Neural cell (in vitro differentiated cells): Measurements from ENCODE around the gene MRPL37. TPM values are rescaled to one million over a fixed set of nuclear protein-coding genes. Genes with fewer than 3 reads are reported as not detected.

ENCODE experiments used
- H2AFZ ChIP-seq: fragments of 200-600, 300-800 bp; sonication (generic), shearing (Covaris generic); 2 replicates; pipeline ENCODE4 v1.6.0; 2014; ENCODE audit warnings: low read depth, mild to moderate bottlenecking, antibody characterized with exemption, low read length, moderate library complexity
- H3F3A ChIP-seq: fragments of 200-600 bp; shearing (Covaris generic); 2 replicates; pipeline ENCODE4 v1.6.1; 2016; ENCODE audit warnings: mild to moderate bottlenecking, moderate library complexity, mixed read lengths, antibody characterized with exemption, low read length; ENCODE audit not compliant: insufficient read depth, poor library complexity, severe bottlenecking
- H3K27ac ChIP-seq: fragments of 200-600, 300-800 bp; sonication (generic), shearing (Covaris generic); 2 replicates; pipeline ENCODE4 v1.5.1; 2014; ENCODE audit warnings: mild to moderate bottlenecking, low read length, moderate library complexity
- H3K27me3 ChIP-seq: fragments of 300-800, 200-600 bp; sonication (generic), shearing (Covaris generic); 2 replicates; pipeline ENCODE4 v1.6.0; 2014; ENCODE audit warnings: mild to moderate bottlenecking, low read depth, low read length, moderate library complexity; ENCODE audit not compliant: insufficient read depth
- H3K36me3 ChIP-seq: fragments of 300-800, 200-600 bp; sonication (generic), shearing (Covaris generic); 2 replicates; pipeline ENCODE4 v1.5.1; 2014; ENCODE audit warnings: mild to moderate bottlenecking, antibody characterized with exemption, low read length, moderate library complexity; ENCODE audit not compliant: insufficient read depth
- H3K4me2 ChIP-seq: fragments of 300-800, 200-600 bp; sonication (generic), shearing (Covaris generic); 2 replicates; pipeline ENCODE4 v1.6.0; 2014; ENCODE audit warnings: mild to moderate bottlenecking, low read length
- H3K4me3 ChIP-seq: fragments of 300-800, 200-600 bp; sonication (generic), shearing (Covaris generic); 2 replicates; pipeline ENCODE4 v1.5.1; 2014; ENCODE audit warnings: mild to moderate bottlenecking, low read length, moderate library complexity
- H3K79me2 ChIP-seq: fragments of 200-600 bp; shearing (Covaris generic); replicated peaks from 2 replicates; pipeline ENCODE4 v1.6.0; 2014; ENCODE audit warnings: mild to moderate bottlenecking, low read length, moderate library complexity; ENCODE audit not compliant: insufficient read depth
- H3K9ac ChIP-seq: fragments of 300-800, 200-600 bp; sonication (generic), shearing (Covaris generic); 2 replicates; pipeline ENCODE4 v1.6.1; 2016; ENCODE audit warnings: mild to moderate bottlenecking, low read length, mixed read lengths
- H3K9me2 ChIP-seq: fragments of 200-600 bp; shearing (Covaris generic); 2 replicates; pipeline ENCODE4 v1.6.1; 2016; ENCODE audit warnings: mild to moderate bottlenecking, low read length, mixed read lengths; ENCODE audit not compliant: insufficient read depth
- H3K9me3 ChIP-seq: fragments of 200-600, 300-800 bp; sonication (generic), shearing (Covaris generic); 2 replicates; pipeline ENCODE4 v1.6.1; 2016; ENCODE audit warnings: mild to moderate bottlenecking, mixed run types, low read length, moderate library complexity, mixed read lengths
- H4K20me1 ChIP-seq: fragments of 200-600 bp; shearing (Covaris generic); 2 replicates; pipeline ENCODE4 v1.6.1; 2016; ENCODE audit warnings: mild to moderate bottlenecking, mixed run types; ENCODE audit not compliant: insufficient read depth
- CTCF ChIP-seq: fragments of 450-650 bp; IDR thresholded peaks from 2 replicates; pipeline ENCODE4 v1.5.1; 2014; ENCODE audit warnings: antibody characterized with exemption, mild to moderate bottlenecking, moderate library complexity; ENCODE audit not compliant: poor library complexity, severe bottlenecking
- EP300 ChIP-seq: fragments of 450-650 bp; conservative IDR thresholded peaks from 2 replicates; pipeline ENCODE4 v1.6.1; 2014; ENCODE audit warnings: antibody characterized with exemption, mild to moderate bottlenecking, moderate library complexity; ENCODE audit not compliant: poor library complexity, severe bottlenecking
- EZH2 ChIP-seq: fragments of 200-600, 300-800 bp; shearing (Covaris generic), sonication (generic); IDR thresholded peaks from 2 replicates; pipeline ENCODE4 v1.6.1; 2014; ENCODE audit warnings: antibody characterized with exemption, low read length, borderline replicate concordance, mild to moderate bottlenecking; ENCODE audit not compliant: insufficient read depth, poor library complexity, severe bottlenecking
- MXI1 ChIP-seq: fragments of 450-650 bp; conservative IDR thresholded peaks from 2 replicates; pipeline ENCODE4 v1.6.1; 2014; ENCODE audit warnings: antibody characterized with exemption, mild to moderate bottlenecking; ENCODE audit not compliant: poor library complexity, severe bottlenecking
- POLR2AphosphoS5 ChIP-seq: IDR thresholded peaks from 2 replicates; pipeline ENCODE4 v1.6.1; 2012
- RAD21 ChIP-seq: fragments of 450-650 bp; conservative IDR thresholded peaks from 2 replicates; pipeline ENCODE4 v1.6.1; 2014; ENCODE audit warnings: antibody characterized with exemption, mild to moderate bottlenecking, moderate library complexity
- REST ChIP-seq: IDR thresholded peaks from 2 replicates; pipeline ENCODE4 v1.6.1; 2012; ENCODE audit warnings: borderline replicate concordance
- SMC3 ChIP-seq: fragments of 450-650 bp; conservative IDR thresholded peaks from 2 replicates; pipeline ENCODE4 v1.6.1; 2014; ENCODE audit warnings: antibody characterized with exemption, mild to moderate bottlenecking, moderate library complexity; ENCODE audit not compliant: poor library complexity
- TAF1 ChIP-seq: IDR thresholded peaks from 2 replicates; pipeline ENCODE4 v1.6.1; 2012; ENCODE audit warnings: low read depth
- polyA plus RNA-seq: library from polyadenylated mRNA; depleted of rRNA; stranded (reverse); fragments of >200 nt; gene quantifications from 2 replicates; pipeline ENCODE4 v1.2.3, GENCODE V29; 2014

Gene MRPL37
- polyA plus RNA-seq, 1 donor from 2014 or later, result 24.3 TPM

- Histone ChIP-seq H3K36me3 (no peaks in the 10 kb centered on the region), H3F3A (no peaks in the 10 kb centered on the region), H3K9me2 (no peaks in the 10 kb centered on the region), H3K9me3 (no peaks in the 10 kb centered on the region), H3K4me2 (no peak overlapping the region), H3K4me3 (no peak overlapping the region), H3K27me3 (no peaks in the 10 kb centered on the region), H3K27ac (no peak overlapping the region), H3K9ac (no peak overlapping the region), H4K20me1 (no peaks in the 10 kb centered on the region), H3K79me2 (no peaks in the 10 kb centered on the region), H2AFZ (no peak overlapping the region)
- TF ChIP-seq SMC3 (no peak), POLR2AphosphoS5 (no peak), REST (no peak), EP300 (no peak), RAD21 (no peak), MXI1 (no peak)
Measured at GRCh38 chr1:54156201-54156600, 43.8 kb upstream of the MRPL37 start.

- no peaks in the 10 kb centered on the region for H3K27me3 ChIP-seq
- no peaks in the 10 kb centered on the region for H3K9me3 ChIP-seq
- TF ChIP-seq EP300, result no peak
- TF ChIP-seq REST, result no peak
- TF ChIP-seq CTCF, result no peak
- TF ChIP-seq TAF1, result no peak
- no peak for TF ChIP-seq RAD21
- no peak for TF ChIP-seq SMC3
- TF ChIP-seq EZH2, result no peak
- no peak for TF ChIP-seq POLR2AphosphoS5
- TF ChIP-seq MXI1, result no peak
- H3K36me3 ChIP-seq, result no peaks in the 10 kb centered on the region
- no peaks in the 10 kb centered on the region for H4K20me1 ChIP-seq
- no peak overlapping the region for H3K9ac ChIP-seq
- no peak overlapping the region for H3K4me3 ChIP-seq
- no peak overlapping the region for H3K27ac ChIP-seq
- no peaks in the 10 kb centered on the region for H3F3A ChIP-seq
- no peaks in the 10 kb centered on the region for H3K9me2 ChIP-seq
- no peak overlapping the region for H2AFZ ChIP-seq
- no peak overlapping the region for H3K4me2 ChIP-seq
- H3K79me2 ChIP-seq, result no peaks in the 10 kb centered on the region
Measured at GRCh38 chr1:54156986-54157385, 43.0 kb upstream of the MRPL37 start.
